Subcutaneous preadipocyte (primary cell): ENCODE results near the gene PPP6R3. TPM values are rescaled to one million over a fixed set of nuclear protein-coding genes. Genes with fewer than 3 reads are reported as not detected.

Experiments used
- small RNA-seq: library from RNA; depleted of rRNA; stranded (forward); fragments of <200 nt; gene quantifications from one replicate; pipeline ENCODE3, GENCODE V24; 2012
- total RNA-seq: library from RNA; depleted of rRNA; stranded (reverse); fragments of >200 nt; gene quantifications from 2 replicates; pipeline ENCODE4 v1.2.3, GENCODE V29; 2012

Gene PPP6R3, protein sequence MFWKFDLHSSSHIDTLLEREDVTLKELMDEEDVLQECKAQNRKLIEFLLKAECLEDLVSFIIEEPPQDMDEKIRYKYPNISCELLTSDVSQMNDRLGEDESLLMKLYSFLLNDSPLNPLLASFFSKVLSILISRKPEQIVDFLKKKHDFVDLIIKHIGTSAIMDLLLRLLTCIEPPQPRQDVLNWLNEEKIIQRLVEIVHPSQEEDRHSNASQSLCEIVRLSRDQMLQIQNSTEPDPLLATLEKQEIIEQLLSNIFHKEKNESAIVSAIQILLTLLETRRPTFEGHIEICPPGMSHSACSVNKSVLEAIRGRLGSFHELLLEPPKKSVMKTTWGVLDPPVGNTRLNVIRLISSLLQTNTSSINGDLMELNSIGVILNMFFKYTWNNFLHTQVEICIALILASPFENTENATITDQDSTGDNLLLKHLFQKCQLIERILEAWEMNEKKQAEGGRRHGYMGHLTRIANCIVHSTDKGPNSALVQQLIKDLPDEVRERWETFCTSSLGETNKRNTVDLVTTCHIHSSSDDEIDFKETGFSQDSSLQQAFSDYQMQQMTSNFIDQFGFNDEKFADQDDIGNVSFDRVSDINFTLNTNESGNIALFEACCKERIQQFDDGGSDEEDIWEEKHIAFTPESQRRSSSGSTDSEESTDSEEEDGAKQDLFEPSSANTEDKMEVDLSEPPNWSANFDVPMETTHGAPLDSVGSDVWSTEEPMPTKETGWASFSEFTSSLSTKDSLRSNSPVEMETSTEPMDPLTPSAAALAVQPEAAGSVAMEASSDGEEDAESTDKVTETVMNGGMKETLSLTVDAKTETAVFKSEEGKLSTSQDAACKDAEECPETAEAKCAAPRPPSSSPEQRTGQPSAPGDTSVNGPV
- 109 and 145 TPM in 2 replicates for total RNA-seq

DNA sequence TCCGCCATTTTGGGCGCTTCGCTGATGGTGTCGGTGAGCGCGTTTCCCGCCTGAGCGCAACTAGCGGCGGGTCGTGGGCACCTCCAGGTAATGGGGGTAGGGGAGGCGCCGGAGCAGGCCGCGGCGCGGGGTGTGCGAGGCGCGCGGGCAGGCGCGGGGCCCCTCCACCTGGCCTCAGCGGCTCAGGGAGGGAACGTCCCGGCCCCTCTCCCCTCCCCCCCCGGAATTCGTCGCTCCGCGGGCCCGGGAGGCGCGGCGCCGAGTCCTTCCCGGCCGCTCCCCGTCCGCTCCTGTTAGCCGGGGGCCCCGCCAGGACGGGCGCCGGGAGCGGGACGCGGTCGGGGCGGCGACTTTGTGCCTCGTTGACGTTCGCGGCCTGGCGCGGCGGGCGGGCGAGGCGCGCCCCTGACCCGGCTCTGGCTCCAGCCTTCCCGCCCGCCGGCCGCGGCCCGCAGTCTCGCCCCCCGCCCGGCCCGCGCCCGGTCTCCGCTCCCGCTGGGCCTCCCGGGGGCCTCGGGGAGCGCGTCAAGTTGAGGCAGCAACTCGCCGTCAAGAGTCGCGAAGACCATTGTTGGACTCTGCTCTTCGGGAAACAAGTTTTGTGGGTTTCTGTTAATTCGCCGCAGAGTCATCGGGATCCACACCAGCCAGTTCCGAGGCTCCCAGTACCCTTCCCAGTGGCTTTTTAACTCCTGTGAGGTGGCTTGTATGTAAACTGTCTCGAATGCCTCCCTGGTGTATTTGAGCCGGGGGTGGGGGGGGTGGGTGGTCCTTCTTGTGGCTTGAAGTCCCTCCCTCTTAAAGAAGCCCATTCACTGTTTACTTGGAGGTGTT lies at the start of gene PPP6R3:
PPP6R3 (plus strand) TSS at position 12 of the 834 bp plus-strand sequence. CDS start 76,913 bp downstream, outside the sequence.

Small RNA genes lying within 50 kb of the gene (small RNA-seq; reads per million reads assigned to genes)
- gene NDUFA3P2, result not detected

Other genes with a start within 250 kb of the PPP6R3 start
- 14.7 and 17.2 TPM in 2 replicates for gene KMT5B, start 247.5 kb upstream of the PPP6R3 start, total RNA-seq
- 27.9 and 32.6 TPM in 2 replicates for gene C11orf24, start 188.8 kb upstream of the PPP6R3 start, total RNA-seq
- gene LRP5, start 148.2 kb upstream of the PPP6R3 start, total RNA-seq, result 19.5 and 20.1 TPM in 2 replicates
- gene GAL, start 223.8 kb downstream of the PPP6R3 start, total RNA-seq, result 0.39 and 1.5 TPM in 2 replicates